ENCODE measurements around the gene SP140L.
"Not testable (repeated sequence)": the region's sequence is repeated elsewhere in the genome, so short reads cannot be mapped to it uniquely, and the experiment has no call there.

The SP140L gene

GRCh38 chr2:230323385-230324106, 3.4 kb upstream of the SP140L start:
- DNase-seq (ENCODE audit: low spot score): no peak

GRCh38 chr2:230324503-230324902, 2.5 kb upstream of the SP140L start:
- no peak for DNase-seq (ENCODE audit: low spot score)

GRCh38 chr2:230325316-230326243, 1.4 kb upstream of the SP140L start:
- no peak for DNase-seq (ENCODE audit: low spot score)

DNA sequence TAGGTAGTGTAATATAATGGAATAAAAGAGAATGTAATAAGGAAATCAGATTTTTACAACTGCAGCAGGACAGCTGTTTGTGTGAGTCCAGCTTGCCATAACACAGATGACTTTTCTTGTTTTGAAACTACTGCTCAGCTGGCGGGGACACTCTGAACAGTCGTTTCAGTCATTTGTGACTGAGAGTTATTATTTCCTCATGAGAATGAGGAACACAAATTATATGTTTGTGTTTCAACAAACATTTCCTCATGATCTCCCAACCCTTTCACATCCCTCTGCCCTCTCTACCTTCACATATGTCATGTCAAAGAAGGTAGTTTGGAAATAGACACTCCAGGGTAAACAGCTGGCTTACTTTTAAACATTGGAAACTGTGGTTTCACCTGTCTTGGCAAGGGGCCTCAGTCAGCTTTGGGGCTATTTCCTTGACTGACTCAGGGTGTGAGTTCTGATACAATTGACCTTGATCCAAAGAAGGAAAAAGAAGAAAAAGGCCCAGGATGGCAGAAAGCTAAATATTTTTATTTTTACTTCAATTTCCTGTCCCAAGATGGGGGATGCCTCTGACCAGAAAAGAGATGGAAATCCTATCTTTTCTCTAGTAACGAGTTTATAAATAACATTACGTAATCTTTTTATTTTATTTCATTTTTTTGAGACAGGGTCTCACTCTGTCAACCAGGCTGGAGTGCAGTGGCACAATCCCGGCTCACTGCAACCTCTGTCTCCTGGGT, 593 bp downstream of the SP140L start:
- no peak for DNase-seq (ENCODE audit: low spot score)

- no peak for DNase-seq (ENCODE audit: low spot score)
These were observed 1.1 kb downstream of the SP140L start for GRCh38 chr2:230328155-230328458.

GRCh38 chr2:230329946-230330605, 3.1 kb downstream of the SP140L start:
- no peak for DNase-seq (ENCODE audit: low spot score)

- no peak for DNase-seq (ENCODE audit: low spot score)
These were observed 3.7 kb downstream of the SP140L start for GRCh38 chr2:230330725-230331124.

- no peak for DNase-seq (ENCODE audit: low spot score)
These were observed 8.5 kb downstream of the SP140L start for GRCh38 chr2:230335461-230335863.

DNA sequence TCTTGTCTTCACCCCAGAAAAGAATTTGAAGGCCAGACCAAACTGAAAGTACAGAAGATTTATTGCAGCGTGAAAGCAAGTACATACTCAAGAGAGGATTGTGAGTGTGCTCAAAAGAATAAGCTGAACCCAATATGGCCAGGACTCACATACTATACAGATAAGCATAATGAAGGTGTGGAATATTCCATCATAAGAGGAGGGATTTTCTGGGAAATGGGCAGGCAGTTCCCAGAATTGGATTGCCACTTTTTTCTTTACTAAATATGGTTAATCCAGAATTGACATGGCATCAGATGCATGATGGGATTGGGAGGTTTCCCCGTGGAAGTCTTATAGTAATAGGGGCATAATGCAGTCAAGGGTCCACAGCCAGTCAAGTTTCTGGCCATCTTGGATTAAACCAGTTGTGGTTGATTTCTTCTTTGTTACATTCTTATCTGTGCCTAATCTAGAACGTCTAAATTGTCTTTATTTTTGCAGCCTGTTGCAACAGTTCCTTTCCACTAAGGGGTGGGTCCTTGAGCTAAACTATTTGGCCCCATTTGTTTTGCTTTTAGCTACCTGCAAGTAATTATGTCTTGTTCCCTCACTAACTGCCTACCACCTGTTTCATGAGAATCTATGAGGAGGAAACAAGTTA, 9.0 kb downstream of the SP140L start:
- DNase-seq (ENCODE audit: low spot score): no peak

- not testable (repeated sequence) for DNase-seq (ENCODE audit: low spot score)
These were observed 15.0 kb downstream of the SP140L start for GRCh38 chr2:230341936-230342528.

DNA sequence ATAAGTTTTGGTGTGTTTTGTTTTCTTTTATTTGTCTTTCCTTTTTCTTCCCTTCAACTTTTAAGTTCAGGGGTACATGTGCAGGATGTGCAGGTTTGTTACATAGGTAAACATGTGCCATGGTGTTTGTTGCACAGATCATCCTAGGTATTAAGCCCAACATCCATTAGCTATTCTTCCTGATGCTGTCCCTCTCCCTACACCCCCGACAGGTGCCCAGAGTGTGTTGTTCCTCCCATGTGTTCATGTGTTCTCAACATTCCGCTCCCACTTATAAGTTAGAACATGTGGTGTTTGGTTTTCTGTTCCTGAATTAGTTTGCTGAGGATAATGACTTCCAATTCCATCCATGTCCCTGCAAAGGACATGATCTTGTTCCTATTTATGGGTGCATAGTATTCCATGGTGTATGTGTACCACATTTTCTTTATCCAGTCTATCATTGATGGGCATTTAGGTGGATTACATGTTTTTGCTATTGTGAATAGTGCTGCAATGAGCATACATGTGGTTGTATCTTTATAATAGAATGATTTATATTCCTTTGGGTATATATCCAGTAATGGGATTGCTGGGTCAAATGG, 16.1 kb downstream of the SP140L start:
- DNase-seq (ENCODE audit: low spot score): not testable (repeated sequence)

DNA sequence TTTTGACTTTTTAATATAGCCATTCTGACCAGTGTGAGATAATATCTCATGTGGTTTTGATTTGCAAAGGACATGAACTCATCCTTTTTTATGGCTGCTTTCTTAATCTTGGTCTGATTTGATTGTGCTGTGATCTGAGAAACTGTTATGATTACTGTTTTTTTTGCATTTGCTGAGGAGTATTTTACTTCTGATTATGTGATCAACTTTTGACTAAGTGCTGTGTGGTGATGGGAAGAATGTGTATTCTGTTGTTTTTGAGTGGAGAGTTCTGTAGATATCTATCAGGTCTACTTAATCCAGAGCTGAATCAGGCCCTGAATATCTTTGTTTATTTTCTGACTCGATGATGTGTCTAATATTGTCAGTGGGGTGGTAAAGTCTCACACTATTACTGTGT, 16.8 kb downstream of the SP140L start:
- no peak for DNase-seq (ENCODE audit: low spot score)

- DNase-seq (ENCODE audit: low spot score): no peak
These were observed 19.5 kb downstream of the SP140L start for GRCh38 chr2:230346465-230346864.

- DNase-seq (ENCODE audit: low spot score): no peak
These were observed 20.0 kb downstream of the SP140L start for GRCh38 chr2:230346921-230347533.

GRCh38 chr2:230347659-230348305, 20.8 kb downstream of the SP140L start:
- DNase-seq (ENCODE audit: low spot score): no peak

DNA sequence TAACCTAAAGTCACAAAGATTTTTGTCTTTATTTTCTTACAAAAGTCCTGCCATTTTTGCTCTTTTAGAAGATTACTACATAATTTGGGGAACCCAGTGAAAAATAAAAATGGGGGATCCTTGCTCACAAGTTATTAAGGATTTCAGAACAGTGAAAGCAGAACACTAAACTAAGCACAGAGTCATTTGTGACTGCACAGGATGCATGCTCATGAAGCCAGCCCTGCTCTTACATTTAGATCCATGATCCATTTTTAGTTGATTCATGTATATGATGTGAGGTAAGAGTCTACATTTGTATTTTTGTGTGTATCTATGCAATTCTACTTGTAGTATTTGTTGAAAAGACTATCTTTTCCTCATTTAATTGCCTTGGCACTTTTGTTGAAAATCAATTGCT, 21.8 kb downstream of the SP140L start:
- DNase-seq (ENCODE audit: low spot score): no peak

DNA sequence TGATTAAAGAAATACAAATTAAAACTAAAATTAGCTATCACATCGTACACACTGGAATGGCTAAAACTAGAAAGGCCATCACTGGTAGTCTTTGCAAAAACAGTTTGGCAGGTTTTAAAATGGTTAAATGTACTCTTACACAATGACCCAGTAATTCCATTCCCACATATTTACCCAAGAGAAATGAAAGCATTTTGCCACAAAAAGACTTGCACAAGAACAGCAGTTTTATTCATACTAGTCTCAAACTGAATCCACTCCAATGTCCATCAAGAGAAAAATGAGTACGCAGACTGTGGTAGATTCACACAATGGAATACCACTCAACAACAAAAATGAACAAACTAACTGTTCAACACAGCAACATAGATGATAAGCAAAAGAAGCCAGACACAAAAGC, 29.1 kb downstream of the SP140L start:
- DNase-seq (ENCODE audit: low spot score): peak; percentile 14

GRCh38 chr2:230358305-230358704, 31.3 kb downstream of the SP140L start:
- peak; percentile 12 for DNase-seq (ENCODE audit: low spot score)

DNA sequence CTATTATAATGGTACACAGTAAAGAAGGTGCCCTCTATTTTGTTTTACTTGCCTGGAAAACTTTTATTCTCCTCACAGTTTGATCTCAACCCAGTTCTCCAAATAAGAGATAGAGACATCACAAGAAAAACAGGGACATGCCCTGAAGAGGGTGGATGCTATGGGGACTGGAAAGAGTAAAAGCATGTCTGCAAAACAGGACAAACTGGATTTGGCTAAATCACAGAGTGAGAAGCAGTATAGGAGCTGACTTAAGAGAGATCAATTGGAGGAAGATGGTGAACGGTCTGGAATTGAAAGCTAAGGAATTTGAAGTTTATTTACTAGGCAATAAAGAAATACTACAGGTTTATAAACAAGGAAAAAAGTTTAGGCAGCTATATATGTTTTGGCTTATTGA, 33.0 kb downstream of the SP140L start:
- DNase-seq (ENCODE audit: low spot score): no peak
